HepG2 (cell line): ENCODE data around the gene CSNK1G1. TPM values are rescaled to one million over a fixed set of nuclear protein-coding genes. Genes with fewer than 3 reads are reported as not detected.

Experiments used
- ATAC-seq: fragments of 200-7000 bp; cut with Tn5 transposase; 3 replicates; pipeline ENCODE4 v1.9.1; 2020; ENCODE audit warnings: mild to moderate bottlenecking, moderate library complexity
- BruUV-seq: library from RNA; stranded (reverse); fragments of 400-500 nt; replicated peaks from 2 replicates; lab custom pipeline; 2021; lab: Mats Ljungman, UMichigan
- CTCF ChIA-PET: fragments of 300-600 bp; formaldehyde crosslinking; extraction: SDS; loops from one replicate; lab custom pipeline; 2021; ENCODE audit warnings: low total read pairs, inconsistent platforms, low intra/inter-chr PET ratio; lab: Yijun Ruan, JAX
- POLR2A ChIA-PET: fragments of 350-600 bp; sonication (Branson Sonifier 250); formaldehyde crosslinking; loops from one replicate; lab custom pipeline; 2020; ENCODE audit warnings: antibody characterized with exemption, inconsistent platforms; lab: Yijun Ruan, JAX
- DNase-seq: peaks from one replicate; pipeline ENCODE4 v3.0.0-alpha.2; 2015; ENCODE audit warnings: low spot score
- FAIRE-seq: peaks from 3 replicates; lab custom pipeline; 2011; peaks lifted over from hg19 to GRCh38; lab: Jason Lieb, UNC
- H2AFZ ChIP-seq: one replicate; pipeline ENCODE4 v1.6.1; 2011; ENCODE audit warnings: low read length, inconsistent platforms
- H3K27ac ChIP-seq: fragments of 300-600 bp; 3 replicates; pipeline ENCODE4 v1.8.0; 2011; ENCODE audit warnings: mixed run types, mild to moderate bottlenecking, mixed read lengths, low read length, inconsistent platforms; ENCODE audit not compliant: insufficient read depth; ENCODE audit errors: extremely low read length
- H3K27me3 ChIP-seq, 2 experiments: fragments of 200-600 bp in 1 of 2; 2 replicates in 1 of 2; 3 replicates in 1 of 2; pipeline versions ENCODE4 v1.6.0 to v1.8.0; 2011; ENCODE audit warnings: low read length in 2 of 2, mild to moderate bottlenecking in 2 of 2, moderate library complexity in 2 of 2, inconsistent platforms in 1 of 2; ENCODE audit not compliant: insufficient read depth in 2 of 2, control insufficient read depth in 1 of 2
- H3K36me3 ChIP-seq, 2 experiments: fragments of 200-600 bp in 1 of 2; replicated peaks in 1 of 2; 2 replicates in 1 of 2; 3 replicates in 1 of 2; pipeline versions ENCODE4 v1.5.1 to v1.8.0; 2011; ENCODE audit warnings: low read length in 2 of 2, inconsistent platforms in 1 of 2; ENCODE audit not compliant: insufficient read depth in 2 of 2, control insufficient read depth in 1 of 2
- H3K4me1 ChIP-seq: 2 replicates; pipeline ENCODE4 v1.5.1; 2012; ENCODE audit warnings: low read length, inconsistent platforms; ENCODE audit not compliant: insufficient read depth
- H3K4me2 ChIP-seq: 2 replicates; pipeline ENCODE4 v1.6.0; 2011; ENCODE audit warnings: low read depth, low read length, inconsistent platforms
- H3K4me3 ChIP-seq, 3 experiments: fragments of 200-600 bp in 1 of 3; sonication (generic), shearing (Covaris generic) in 1 of 3; replicated peaks in 1 of 3; 2 replicates each; pipeline ENCODE4 v1.5.1; 2011 to 2016; ENCODE audit warnings: low read length in 3 of 3, inconsistent platforms in 2 of 3, low read depth in 2 of 3, mild to moderate bottlenecking in 2 of 3, control low read depth in 1 of 3, mixed read lengths in 1 of 3; ENCODE audit not compliant: insufficient read depth in 1 of 3
- H3K79me2 ChIP-seq: one replicate; pipeline ENCODE4 v1.6.1; 2011; ENCODE audit warnings: low read length, inconsistent platforms; ENCODE audit not compliant: insufficient read depth
- H3K9ac ChIP-seq: 2 replicates; pipeline ENCODE4 v1.6.0; 2011; ENCODE audit warnings: mild to moderate bottlenecking, low read depth, low read length, inconsistent platforms; ENCODE audit not compliant: insufficient read depth
- H3K9me3 ChIP-seq: 2 replicates; pipeline ENCODE4 v1.5.1; 2012; ENCODE audit warnings: mild to moderate bottlenecking, low read length
- H4K20me1 ChIP-seq: 2 replicates; pipeline ENCODE4 v1.6.0; 2011; ENCODE audit warnings: inconsistent platforms, mild to moderate bottlenecking, low read length, moderate library complexity; ENCODE audit not compliant: insufficient read depth
- ZNF20 ChIP-seq: sonication (generic); formaldehyde crosslinking; IDR thresholded peaks from 2 replicates; pipeline ENCODE4 v1.4.0; 2020; ENCODE audit warnings: mild to moderate bottlenecking, moderate library complexity, missing genetic modification reagents
- ZNF407 ChIP-seq: sonication (generic); formaldehyde crosslinking; IDR thresholded peaks from one replicate; pipeline ENCODE4 v1.5.1; 2020; ENCODE audit warnings: mild to moderate bottlenecking, missing genetic modification reagents; ENCODE audit errors: not compliant biosample characterization
- WGBS: methylation state at CpG from one replicate; pipeline ENCODE4 v1.1.6; 2017; ENCODE audit warnings: low lambda C conversion rate; 5-methylcytosine and 5-hydroxymethylcytosine counted together
- in situ Hi-C: cut with HindIII; loops from 2 replicates; pipeline ENCODE4 v1.10.0; 2017; ENCODE audit warnings: low pct_unique_long_range_greater_than_20kb; ENCODE audit not compliant: extremely low pct_ligation_motif_present
- intact Hi-C: fragments of 100-400 bp; cut with micrococcal nuclease; formaldehyde crosslinking; loops from one replicate; pipeline ENCODE4 v1.10.0; 2022; ENCODE audit not compliant: unreplicated experiment
- polyA plus RNA-seq, 8 experiments: library from polyadenylated mRNA; depleted of rRNA in 3 of 8; stranded (reverse) in 7 of 8; unstranded in 1 of 8; fragments of >200 nt; fragmentation: Illumina TruSeq in 4 of 8; extraction: Trizol in 4 of 8; gene quantifications; 2 replicates each; pipeline versions ENCODE4 v1.2.1 to v1.2.3, GENCODE V29; 2011 to 2016; ENCODE audit warnings: low read depth in 4 of 8, missing spikeins in 1 of 8, mixed read lengths in 1 of 8; ENCODE audit not compliant: insufficient read depth in 1 of 8
- total RNA-seq, 5 experiments: library from RNA; depleted of rRNA; stranded (reverse); fragments of >200 nt; fragmentation: Illumina TruSeq; extraction: Trizol; gene quantifications; 2 replicates each; pipeline ENCODE4 v1.2.3, GENCODE V29; 2016; ENCODE audit warnings: low read depth in 1 of 5

CSNK1G1 gene
- total and polyA plus RNA-seq, 2 of the 13 experiments (the other 11 are each of a cell fraction or from before 2014, with no cell fraction given), result 8.5 to 12.6 TPM

- Histone ChIP-seq H3K4me1 (0 out of 2 replicates have a peak, but pooled peaks cover 16% of the 10 kb centered on the region), H3K27ac (no peak overlapping the region), H3K27me3 (no peaks in the 10 kb centered on the region), H3K4me2 (no peak overlapping the region), H3K4me3 (no peak overlapping the region), H3K9me3 (no peaks in the 10 kb centered on the region), H2AFZ (no peak overlapping the region), H4K20me1 (no peaks in the 10 kb centered on the region), H3K79me2 (no peaks in the 10 kb centered on the region), H3K9ac (no peak overlapping the region), H3K36me3 (no peaks in the 10 kb centered on the region)
- intact Hi-C loops, result no loop called here
- DNase-seq (no peak), FAIRE-seq (no peak), ATAC-seq (no peak)
- in situ Hi-C loops, result no loop called here
- CTCF ChIA-PET, result no interaction called here
- POLR2A ChIA-PET, result no interaction called here
- 93% methylated on average over 11 of the region's 11 CpGs for WGBS
- TF ChIP-seq ZNF20 (CRISPR knock-in tag) (peak; percentile 99), ZNF407 (CRISPR knock-in tag) (no peak)
- TF ChIP-seq, all 625 proteins: peak for 1
- no TSS peak for BruUV-seq
Measured at GRCh38 chr15:64225804-64226203, 130.2 kb downstream of the CSNK1G1 start.
